Neuronal stem cell (in vitro differentiated cells): ENCODE results near the gene MRPL46.
"Not testable (repeated sequence)": the region's sequence is repeated elsewhere in the genome, so short reads cannot be mapped to it uniquely, and the experiment has no call there.

Experiments used
- DNase-seq: peaks from one replicate; pipeline ENCODE4 v3.0.0-alpha.2; 2013; ENCODE audit warnings: low spot score
- H2AFZ ChIP-seq: one replicate; pipeline ENCODE4 v1.6.1; 2013; ENCODE audit warnings: mild to moderate bottlenecking, low read length, inconsistent platforms
- H2AK5ac ChIP-seq: 2 replicates; pipeline ENCODE4 v1.6.1; 2013; ENCODE audit warnings: low read depth, mild to moderate bottlenecking, inconsistent platforms, low read length, moderate library complexity, mixed read lengths
- H2BK120ac ChIP-seq: 2 replicates; pipeline ENCODE4 v1.6.1; 2013; ENCODE audit warnings: low read depth, mild to moderate bottlenecking, inconsistent platforms, low read length, moderate library complexity, mixed read lengths
- H2BK12ac ChIP-seq: one replicate; pipeline ENCODE4 v1.6.1; 2013; ENCODE audit warnings: low read length, inconsistent platforms
- H2BK15ac ChIP-seq: 2 replicates; pipeline ENCODE4 v1.6.1; 2013; ENCODE audit warnings: mild to moderate bottlenecking, low read length, inconsistent platforms, mixed read lengths
- H2BK5ac ChIP-seq: one replicate; pipeline ENCODE4 v1.6.1; 2013; ENCODE audit warnings: inconsistent platforms, mild to moderate bottlenecking, low read length, moderate library complexity
- H3K14ac ChIP-seq: one replicate; pipeline ENCODE4 v1.6.1; 2013; ENCODE audit warnings: low read length, inconsistent platforms
- H3K18ac ChIP-seq: 2 replicates; pipeline ENCODE4 v1.6.1; 2013; ENCODE audit warnings: low read length, inconsistent platforms
- H3K23ac ChIP-seq: 2 replicates; pipeline ENCODE4 v1.6.1; 2013; ENCODE audit warnings: low read depth, mild to moderate bottlenecking, mixed read lengths, low read length, inconsistent platforms; ENCODE audit not compliant: poor library complexity
- H3K27ac ChIP-seq: replicated peaks from 3 replicates; pipeline ENCODE4 v1.5.1; 2013; ENCODE audit warnings: low read length, inconsistent platforms
- H3K27me3 ChIP-seq, 3 experiments: 2 replicates each; pipeline ENCODE4 v1.6.1; 2013; ENCODE audit warnings: low read length in 3 of 3, mild to moderate bottlenecking in 2 of 3, inconsistent platforms in 1 of 3, low read depth in 1 of 3, mixed read lengths in 1 of 3, moderate library complexity in 1 of 3; ENCODE audit not compliant: control insufficient read depth in 3 of 3, insufficient read depth in 3 of 3
- H3K36me3 ChIP-seq, 2 donors: replicated peaks in 1 of 2; 2 replicates each; pipeline ENCODE4 v1.6.1; 2013; ENCODE audit warnings: low read length in 2 of 2; ENCODE audit not compliant: control insufficient read depth in 2 of 2, insufficient read depth in 2 of 2
- H3K4ac ChIP-seq: 2 replicates; pipeline ENCODE4 v1.6.1; 2013; ENCODE audit warnings: inconsistent platforms, mild to moderate bottlenecking, low read length, moderate library complexity
- H3K4me1 ChIP-seq, 2 donors: 1 replicate in 1 of 2; 2 replicates in 1 of 2; pipeline ENCODE4 v1.6.1; 2013; ENCODE audit warnings: low read length in 2 of 2, low read depth in 1 of 2; ENCODE audit not compliant: control insufficient read depth in 2 of 2, insufficient read depth in 1 of 2
- H3K4me2 ChIP-seq: one replicate; pipeline ENCODE4 v1.6.1; 2013; ENCODE audit warnings: mild to moderate bottlenecking, low read length, inconsistent platforms; ENCODE audit not compliant: insufficient read depth, poor library complexity, severe bottlenecking
- H3K4me3 ChIP-seq, 2 donors: 2 replicates each; pipeline ENCODE4 v1.5.1; 2013; ENCODE audit warnings: low read length in 2 of 2, mild to moderate bottlenecking in 2 of 2, inconsistent platforms in 1 of 2, moderate library complexity in 1 of 2
- H3K79me1 ChIP-seq: one replicate; pipeline ENCODE4 v1.6.1; 2013; ENCODE audit warnings: low read depth, mild to moderate bottlenecking, inconsistent platforms, low read length, moderate library complexity
- H3K9ac ChIP-seq: one replicate; pipeline ENCODE4 v1.6.1; 2013; ENCODE audit warnings: mild to moderate bottlenecking, low read depth, low read length, inconsistent platforms; ENCODE audit not compliant: poor library complexity
- H3K9me3 ChIP-seq, 2 donors: replicated peaks in 1 of 2; 2 replicates each; pipeline versions ENCODE3 to v1.6.1; 2013; ENCODE audit warnings: low read length in 2 of 2, mild to moderate bottlenecking in 2 of 2, inconsistent platforms in 1 of 2, low read depth in 1 of 2, mixed read lengths in 1 of 2, moderate library complexity in 1 of 2; ENCODE audit not compliant: control insufficient read depth in 2 of 2, insufficient read depth in 1 of 2
- H4K8ac ChIP-seq: one replicate; pipeline ENCODE4 v1.6.1; 2013; ENCODE audit warnings: low read depth, mild to moderate bottlenecking, inconsistent platforms, low read length, moderate library complexity
- H4K91ac ChIP-seq: one replicate; pipeline ENCODE4 v1.6.1; 2013; ENCODE audit warnings: low read length, low read depth, mild to moderate bottlenecking, inconsistent platforms; ENCODE audit not compliant: poor library complexity
- WGBS, 2 donors: extraction: QIAGEN DNeasy Blood & Tissue Kit; methylation state at CpG; one replicate each; pipeline ENCODE4 v1.1.7; 2013; ENCODE audit warnings: missing lambda C conversion rate in 2 of 2, mixed read lengths in 1 of 2; ENCODE audit not compliant: insufficient read length in 2 of 2, insufficient replicate concordance in 1 of 2; ENCODE audit errors: extremely low coverage in 2 of 2; 5-methylcytosine and 5-hydroxymethylcytosine counted together

The MRPL46 gene

DNA sequence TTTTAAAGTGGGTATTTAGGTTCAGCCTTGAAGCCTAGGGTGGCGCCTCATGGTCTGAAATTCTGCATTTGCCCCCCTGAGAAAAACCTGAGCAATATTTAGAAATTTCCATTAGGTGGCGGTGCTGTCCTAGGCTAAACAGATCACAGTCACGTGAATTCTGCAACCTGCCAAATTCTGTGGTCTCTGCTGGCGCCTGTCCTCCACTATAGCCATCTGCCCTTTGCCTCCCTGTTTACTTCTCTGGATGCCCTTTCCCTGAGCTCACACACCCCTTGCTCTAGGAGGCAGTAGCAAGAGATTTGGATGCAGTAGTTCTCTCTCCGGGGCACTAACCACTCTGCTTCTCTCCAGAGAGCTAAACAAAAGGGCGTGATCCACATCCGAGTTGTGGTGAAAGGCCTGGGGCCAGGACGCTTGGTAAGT is 9.5 kb upstream of the MRPL46 start:
- H4K91ac ChIP-seq: no peak overlapping the region
- DNase-seq: no peak
- H3K4me1 ChIP-seq: peaks cover 0 to 4% of the 10 kb centered on the region in 2 donors
- H2AFZ ChIP-seq: no peak overlapping the region
- H3K9me3 ChIP-seq: no peaks in the 10 kb centered on the region
- H3K4me2 ChIP-seq: no peak overlapping the region
- peaks cover 12 to 63% of the 10 kb centered on the region in 2 donors for H3K36me3 ChIP-seq
- no peak overlapping the region for H3K23ac ChIP-seq
- H3K18ac ChIP-seq: no peak overlapping the region
- H3K27me3 ChIP-seq: no peaks in the 10 kb centered on the region
- H2BK120ac ChIP-seq: no peak overlapping the region
- no peak overlapping the region for H3K4ac ChIP-seq
- no peaks in the 10 kb centered on the region for H3K79me1 ChIP-seq
- no peak overlapping the region for H3K27ac ChIP-seq
- no CpG with 5 or more reads among the region's 8 CpGs for WGBS, 2 donors
- H2AK5ac ChIP-seq: no peak overlapping the region
- H2BK15ac ChIP-seq: no peak overlapping the region
- H4K8ac ChIP-seq: no peak overlapping the region
- no peak overlapping the region for H2BK5ac ChIP-seq
- H3K9ac ChIP-seq: no peak overlapping the region
- no peak overlapping the region for H3K4me3 ChIP-seq
- H3K14ac ChIP-seq: peak overlapping the region; percentile 39
- no peak overlapping the region for H2BK12ac ChIP-seq

DNA sequence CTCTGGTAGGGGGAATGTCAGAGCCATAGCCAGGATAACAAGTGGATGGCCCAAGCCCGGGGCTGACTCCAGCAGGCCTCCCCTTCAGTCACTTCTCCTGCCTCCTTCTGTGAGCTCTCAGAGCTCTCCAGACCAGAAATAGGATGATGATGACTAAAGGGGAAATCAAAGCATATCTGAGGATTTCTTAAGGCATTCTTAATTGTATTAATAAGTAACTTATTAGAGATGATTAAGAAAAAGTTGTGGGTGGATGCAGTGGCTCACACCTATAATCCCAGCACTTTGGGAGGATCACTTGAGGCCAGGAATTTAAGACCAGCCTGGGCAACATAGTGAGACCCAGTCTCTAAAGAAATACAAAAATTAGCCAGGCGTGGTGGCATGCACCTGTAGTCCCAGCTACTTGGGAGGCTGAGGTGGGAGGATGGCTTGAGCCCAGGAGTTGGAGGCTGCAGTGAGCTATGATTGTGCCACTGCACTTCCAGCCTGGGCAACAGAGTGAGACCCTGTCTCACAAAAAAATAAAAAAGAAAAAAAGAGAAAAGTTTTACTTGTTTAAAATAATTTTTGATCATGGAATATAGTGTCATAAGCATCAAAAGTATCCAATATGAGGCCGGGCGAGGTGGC is 6.6 kb upstream of the MRPL46 start:
- H3K36me3 ChIP-seq: peaks cover 12 to 66% of the 10 kb centered on the region in 2 donors
- not testable (repeated sequence) for H2BK12ac ChIP-seq, H2BK120ac ChIP-seq, H2AK5ac ChIP-seq, H3K79me1 ChIP-seq, H3K4me2 ChIP-seq, H4K91ac ChIP-seq, H2AFZ ChIP-seq, H3K9me3 ChIP-seq, H4K8ac ChIP-seq, H3K27ac ChIP-seq, H2BK15ac ChIP-seq, H3K18ac ChIP-seq, H2BK5ac ChIP-seq, H3K4me1 ChIP-seq, DNase-seq, H3K4me3 ChIP-seq, H3K14ac ChIP-seq, H3K9ac ChIP-seq, H3K4ac ChIP-seq, H3K27me3 ChIP-seq, H3K23ac ChIP-seq
- no CpG with 5 or more reads among the region's 4 CpGs for WGBS, 2 donors

DNA sequence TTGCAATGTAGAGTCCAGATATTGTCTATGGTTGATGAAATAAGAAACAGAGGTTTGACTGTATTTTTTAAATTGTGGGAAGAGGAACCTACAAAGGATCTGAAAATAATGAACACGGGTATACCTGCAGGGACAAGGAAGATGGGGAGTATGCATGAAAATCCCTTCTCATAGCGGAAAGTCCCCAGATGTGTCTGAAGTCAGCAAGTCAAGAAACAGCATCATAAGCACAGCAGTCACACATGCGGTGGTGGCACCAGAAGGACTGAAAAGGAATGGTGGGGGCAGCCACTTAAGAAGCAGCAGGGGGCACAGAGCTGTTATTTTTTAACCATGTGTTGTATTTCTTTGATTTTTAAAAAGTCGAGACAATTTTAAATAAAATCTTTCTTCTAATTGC is 5.0 kb upstream of the MRPL46 start:
- no peak overlapping the region for H3K14ac ChIP-seq
- H4K8ac ChIP-seq: no peak overlapping the region
- H4K91ac ChIP-seq: no peak overlapping the region
- no peaks in the 10 kb centered on the region for H3K27me3 ChIP-seq
- no peak for DNase-seq
- H2AFZ ChIP-seq: no peak overlapping the region
- no peak overlapping the region for H2AK5ac ChIP-seq
- H3K79me1 ChIP-seq: no peaks in the 10 kb centered on the region
- H3K4me3 ChIP-seq: no peak overlapping the region
- H3K4me2 ChIP-seq: no peak overlapping the region
- no peak overlapping the region for H3K23ac ChIP-seq
- H3K9me3 ChIP-seq: no peaks in the 10 kb centered on the region
- no peak overlapping the region for H2BK120ac ChIP-seq
- no peak overlapping the region for H3K9ac ChIP-seq
- H2BK12ac ChIP-seq: no peak overlapping the region
- H3K36me3 ChIP-seq: peaks cover 7 to 53% of the 10 kb centered on the region in 2 donors
- peaks cover 4% of the 10 kb centered on the region in 2 donors for H3K4me1 ChIP-seq
- no peak overlapping the region for H2BK5ac ChIP-seq
- no peak overlapping the region for H3K4ac ChIP-seq
- H2BK15ac ChIP-seq: no peak overlapping the region
- H3K27ac ChIP-seq: no peak overlapping the region
- no CpG with 5 or more reads among the region's 4 CpGs for WGBS, 2 donors
- no peak overlapping the region for H3K18ac ChIP-seq

- Histone ChIP-seq H2AK5ac (no peak overlapping the region), H2BK5ac (no peak overlapping the region), H4K91ac (no peak overlapping the region), H3K27me3 (no peaks in the 10 kb centered on the region), H3K18ac (no peak overlapping the region), H3K14ac (no peak overlapping the region), H2BK12ac (no peak overlapping the region), H2BK120ac (no peak overlapping the region), H3K4me2 (no peak overlapping the region), H3K4me1 (peaks cover 5% of the 10 kb centered on the region in 2 donors), H3K4ac (no peak overlapping the region), H3K9me3 (no peaks in the 10 kb centered on the region), H3K9ac (no peak overlapping the region), H3K4me3 (no peak overlapping the region), H3K79me1 (no peaks in the 10 kb centered on the region), H2AFZ (no peak overlapping the region), H3K23ac (no peak overlapping the region), H3K27ac (no peak overlapping the region), H2BK15ac (no peak overlapping the region), H4K8ac (no peak overlapping the region), H3K36me3 (peaks cover 7 to 44% of the 10 kb centered on the region in 2 donors)
- WGBS, 2 donors: no CpG with 5 or more reads among the region's 6 CpGs
- DNase-seq: no peak
These were observed 3.6 kb upstream of the MRPL46 start for GRCh38 chr15:88470625-88471372.
